ENCODE results near the gene CLASRP.

CLASRP gene

GRCh38 chr19:45025264-45025663 is 13.6 kb upstream of the CLASRP start:
- no peak overlapping the region for H3K9ac ChIP-seq (ENCODE audit: low read length)
- H3K9me3 ChIP-seq (ENCODE audit: insufficient read depth, low read length): no peaks in the 10 kb centered on the region
- H3K27ac ChIP-seq (ENCODE audit: low read length): no peak overlapping the region
- no peaks in the 10 kb centered on the region for H3K79me2 ChIP-seq (ENCODE audit: low read length)
- peaks cover 38% of the 10 kb centered on the region for H3K36me3 ChIP-seq (replicated peaks; ENCODE audit: low read depth, low read length)
- no peak overlapping the region for H3K4me3 ChIP-seq (ENCODE audit: low read length)
- no peak overlapping the region for H2AFZ ChIP-seq (ENCODE audit: low read depth, low read length)
- TF ChIP-seq EZH2phosphoT487 (IDR thresholded peaks at IDR 0.05; ENCODE audit: low read depth) (no peak), CTCF (IDR thresholded peaks at IDR 0.05; ENCODE audit: low read depth, low read length) (no peak)
- no peaks in the 10 kb centered on the region for H3K4me1 ChIP-seq (ENCODE audit: low read length)
- no peaks in the 10 kb centered on the region for H4K20me1 ChIP-seq (ENCODE audit: insufficient read depth, low read length)
- no peak overlapping the region for H3K4me2 ChIP-seq (ENCODE audit: low read length)
- no peaks in the 10 kb centered on the region for H3K27me3 ChIP-seq (ENCODE audit: low read depth, low read length)

- no peak for TF ChIP-seq EZH2phosphoT487 (IDR thresholded peaks at IDR 0.05; ENCODE audit: low read depth)
- no peak for TF ChIP-seq CTCF (IDR thresholded peaks at IDR 0.05; ENCODE audit: low read depth, low read length)
- H3K36me3 ChIP-seq (replicated peaks; ENCODE audit: low read depth, low read length): peaks cover 44% of the 10 kb centered on the region
These were observed 11.5 kb upstream of the CLASRP start for GRCh38 chr19:45027371-45027770.

DNA sequence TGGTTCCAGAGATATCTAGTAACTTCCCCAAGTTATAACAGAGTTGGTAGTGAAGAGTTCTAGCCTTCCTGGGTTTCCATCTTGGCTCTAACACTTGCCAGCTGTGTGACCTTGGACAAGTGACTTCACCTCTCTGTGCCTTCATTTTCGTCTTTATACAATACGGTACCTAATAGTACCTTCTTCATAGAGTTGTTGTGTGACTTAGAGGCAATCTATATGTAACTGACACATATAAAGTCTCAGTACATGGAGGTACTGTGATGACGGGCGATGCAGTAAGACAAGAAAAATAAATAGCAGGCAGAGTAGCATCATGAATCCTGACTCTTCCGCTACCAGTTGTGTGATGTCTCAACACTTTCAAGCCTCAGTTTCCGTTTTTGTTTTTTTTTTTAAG is 8.0 kb upstream of the CLASRP start:
- Histone ChIP-seq H2AFZ (ENCODE audit: low read depth, low read length) (no peak overlapping the region), H3K4me1 (ENCODE audit: low read length) (no peaks in the 10 kb centered on the region), H3K27me3 (ENCODE audit: low read depth, low read length) (no peaks in the 10 kb centered on the region), H3K79me2 (ENCODE audit: low read length) (no peaks in the 10 kb centered on the region), H3K36me3 (replicated peaks; ENCODE audit: low read depth, low read length) (peaks cover 57% of the 10 kb centered on the region), H3K4me2 (ENCODE audit: low read length) (no peak overlapping the region), H3K4me3 (ENCODE audit: low read length) (no peak overlapping the region), H3K9ac (ENCODE audit: low read length) (no peak overlapping the region), H3K9me3 (ENCODE audit: insufficient read depth, low read length) (no peaks in the 10 kb centered on the region), H4K20me1 (ENCODE audit: insufficient read depth, low read length) (no peaks in the 10 kb centered on the region), H3K27ac (ENCODE audit: low read length) (no peak overlapping the region)
- no peak for TF ChIP-seq CTCF (IDR thresholded peaks at IDR 0.05; ENCODE audit: low read depth, low read length)
- TF ChIP-seq EZH2phosphoT487 (IDR thresholded peaks at IDR 0.05; ENCODE audit: low read depth): no peak

More at GRCh38 chr19:45027371-45027770, 11.5 kb upstream of the CLASRP start:
- Histone ChIP-seq H3K27ac (ENCODE audit: low read length) (no peak overlapping the region), H3K4me1 (ENCODE audit: low read length) (no peaks in the 10 kb centered on the region), H3K4me2 (ENCODE audit: low read length) (no peak overlapping the region), H4K20me1 (ENCODE audit: insufficient read depth, low read length) (no peaks in the 10 kb centered on the region), H3K9me3 (ENCODE audit: insufficient read depth, low read length) (no peaks in the 10 kb centered on the region), H3K79me2 (ENCODE audit: low read length) (no peaks in the 10 kb centered on the region), H3K27me3 (ENCODE audit: low read depth, low read length) (no peaks in the 10 kb centered on the region), H3K4me3 (ENCODE audit: low read length) (no peak overlapping the region), H3K9ac (ENCODE audit: low read length) (no peak overlapping the region), H2AFZ (ENCODE audit: low read depth, low read length) (no peak overlapping the region)

DNA sequence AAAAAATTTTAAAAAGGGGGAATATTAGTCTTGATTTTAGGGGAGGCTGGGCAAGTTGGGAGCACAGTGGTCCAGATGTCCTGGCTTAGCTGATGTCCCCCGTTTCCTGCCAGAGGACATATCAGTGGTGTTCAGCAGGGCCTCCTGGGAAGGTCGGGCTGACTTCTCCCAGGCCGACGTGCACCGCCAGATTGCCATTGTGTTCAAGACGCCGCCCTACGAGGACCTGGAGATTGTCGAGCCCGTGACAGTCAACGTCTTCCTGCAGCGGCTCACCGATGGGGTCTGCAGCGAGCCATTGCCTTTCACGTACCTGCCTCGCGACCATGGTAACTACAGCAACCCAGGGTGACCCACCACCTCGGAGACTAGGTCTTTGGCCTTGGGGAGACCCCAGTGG is 6.4 kb upstream of the CLASRP start:
- Histone ChIP-seq H3K4me2 (ENCODE audit: low read length) (no peak overlapping the region), H2AFZ (ENCODE audit: low read depth, low read length) (no peak overlapping the region), H4K20me1 (ENCODE audit: insufficient read depth, low read length) (no peaks in the 10 kb centered on the region), H3K27ac (ENCODE audit: low read length) (no peak overlapping the region), H3K9ac (ENCODE audit: low read length) (no peak overlapping the region), H3K4me1 (ENCODE audit: low read length) (no peaks in the 10 kb centered on the region), H3K4me3 (ENCODE audit: low read length) (no peak overlapping the region), H3K27me3 (ENCODE audit: low read depth, low read length) (no peaks in the 10 kb centered on the region), H3K36me3 (replicated peaks; ENCODE audit: low read depth, low read length) (peaks cover 56% of the 10 kb centered on the region), H3K79me2 (ENCODE audit: low read length) (no peaks in the 10 kb centered on the region), H3K9me3 (ENCODE audit: insufficient read depth, low read length) (no peaks in the 10 kb centered on the region)
- TF ChIP-seq EZH2phosphoT487 (IDR thresholded peaks at IDR 0.05; ENCODE audit: low read depth) (no peak), CTCF (IDR thresholded peaks at IDR 0.05; ENCODE audit: low read depth, low read length) (no peak)
